Esophagus squamous epithelium (tissue), 4 donors: ENCODE results near the gene C1orf52.

ENCODE experiments used
- CTCF ChIP-seq, 6 experiments: fragments of 450-650 bp in 4 of 6; fragments of 200-600 bp in 2 of 6; sonication (generic) in 2 of 6; IDR thresholded peaks; one replicate each; pipeline ENCODE4 v1.5.1; 2016 to 2019; ENCODE audit warnings: antibody characterized with exemption in 6 of 6, mild to moderate bottlenecking in 4 of 6, moderate library complexity in 4 of 6
- POLR2A ChIP-seq, 4 donors: fragments of 450-650 bp; IDR thresholded peaks; one replicate each; pipeline ENCODE4 v1.6.1; 2017; ENCODE audit warnings: antibody characterized with exemption in 4 of 4, mild to moderate bottlenecking in 4 of 4, moderate library complexity in 3 of 4

- TF ChIP-seq CTCF (IDR thresholded peaks at IDR 0.05): no peak
- TF ChIP-seq POLR2A (IDR thresholded peaks at IDR 0.05): no peak
These were observed 18.3 kb upstream of the C1orf52 start for GRCh38 chr1:85277802-85278201.
